HG03066 (cell line): Measurements from ENCODE around the gene SIGLEC15.
"Not testable (repeated sequence)": the region's sequence is repeated elsewhere in the genome, so short reads cannot be mapped to it uniquely, and the experiment has no call there.

Experiments used
- ATAC-seq: cut with Tn5 transposase; IDR thresholded peaks from one replicate; pipeline ENCODE4 v1.9.1; 2021; ENCODE audit warnings: low read depth; ENCODE audit not compliant: unreplicated experiment

Gene SIGLEC15, protein sequence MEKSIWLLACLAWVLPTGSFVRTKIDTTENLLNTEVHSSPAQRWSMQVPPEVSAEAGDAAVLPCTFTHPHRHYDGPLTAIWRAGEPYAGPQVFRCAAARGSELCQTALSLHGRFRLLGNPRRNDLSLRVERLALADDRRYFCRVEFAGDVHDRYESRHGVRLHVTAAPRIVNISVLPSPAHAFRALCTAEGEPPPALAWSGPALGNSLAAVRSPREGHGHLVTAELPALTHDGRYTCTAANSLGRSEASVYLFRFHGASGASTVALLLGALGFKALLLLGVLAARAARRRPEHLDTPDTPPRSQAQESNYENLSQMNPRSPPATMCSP

DNA sequence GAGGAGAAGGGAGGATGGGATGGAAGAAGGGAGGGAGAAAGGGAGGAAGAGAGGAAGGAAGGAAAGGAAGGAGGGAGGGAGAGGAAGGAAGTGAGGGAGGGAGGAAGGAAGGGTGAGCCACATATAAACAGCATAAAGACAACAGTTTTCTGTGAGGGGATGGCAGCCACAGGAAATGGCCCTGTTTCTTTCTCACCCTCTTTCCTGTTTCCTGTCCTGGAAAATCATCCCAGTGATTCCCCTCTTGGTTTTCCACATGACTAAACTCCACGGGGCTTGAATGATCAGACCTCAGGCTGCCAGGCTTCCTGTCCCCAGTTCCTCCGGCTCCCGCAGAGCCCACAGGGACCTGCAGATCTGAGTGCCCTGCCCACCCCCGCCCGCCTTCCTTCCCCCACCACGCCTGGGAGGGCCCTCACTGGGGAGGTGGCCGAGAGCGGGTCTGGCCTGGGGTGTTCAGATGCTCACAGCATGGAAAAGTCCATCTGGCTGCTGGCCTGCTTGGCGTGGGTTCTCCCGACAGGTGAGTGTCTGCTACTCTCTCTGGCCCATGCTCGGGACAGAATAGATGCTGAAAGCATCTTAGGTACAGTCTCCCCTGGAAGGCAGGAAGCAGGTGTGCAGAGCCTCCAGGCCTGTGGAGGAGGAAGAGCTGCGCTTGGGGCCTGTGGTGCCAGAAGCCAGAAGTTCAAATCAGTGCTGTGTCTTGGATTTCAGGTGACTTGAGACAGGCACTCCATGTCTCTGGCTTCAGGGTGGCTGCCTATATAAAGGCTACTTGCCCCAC, at the start of gene SIGLEC15:
Gene SIGLEC15, plus strand, starts transcription at position 418 of the 787 bp plus-strand sequence. Its CDS starts 54 bp downstream, at position 472.
- no peak for ATAC-seq

DNA sequence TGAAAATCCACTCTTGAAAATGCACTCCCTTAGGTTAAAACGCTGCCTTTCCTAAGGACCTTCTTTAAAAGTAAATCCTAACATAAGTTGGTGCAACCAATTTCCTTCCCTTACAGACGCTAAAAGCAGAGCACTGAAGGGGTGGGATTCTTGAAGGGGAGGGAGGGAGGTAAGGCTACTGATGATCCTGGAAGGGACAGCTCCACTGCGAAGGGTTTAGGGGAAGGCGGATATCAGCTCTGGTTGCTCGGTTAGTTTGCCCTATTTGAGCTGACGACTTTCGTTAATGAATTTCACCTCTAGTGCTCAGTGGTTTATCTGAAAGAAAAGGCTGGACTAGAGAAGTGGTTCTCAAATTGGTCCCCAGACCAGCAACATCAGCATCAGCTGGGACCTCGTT, 49.7 kb upstream of the SIGLEC15 start:
- no peak for ATAC-seq

DNA sequence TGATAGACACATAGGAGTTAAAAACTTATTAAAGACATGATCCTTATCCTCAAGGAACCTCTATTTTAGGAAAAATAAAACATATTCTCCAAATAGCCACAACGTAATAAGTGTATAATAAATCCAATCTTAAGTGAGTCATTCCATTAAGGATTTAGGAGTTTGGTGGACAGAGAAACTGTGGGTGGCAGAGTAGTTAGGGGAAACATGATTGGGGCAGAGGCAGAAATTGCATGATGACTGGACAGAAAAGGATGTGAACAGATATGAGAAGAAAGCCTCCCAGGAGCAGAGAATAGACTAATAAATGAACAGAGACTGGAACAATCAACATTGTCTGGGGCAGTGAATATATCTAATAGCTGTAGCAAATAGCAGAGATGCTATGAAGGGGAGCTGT, 48.1 kb upstream of the SIGLEC15 start:
- no peak for ATAC-seq

DNA sequence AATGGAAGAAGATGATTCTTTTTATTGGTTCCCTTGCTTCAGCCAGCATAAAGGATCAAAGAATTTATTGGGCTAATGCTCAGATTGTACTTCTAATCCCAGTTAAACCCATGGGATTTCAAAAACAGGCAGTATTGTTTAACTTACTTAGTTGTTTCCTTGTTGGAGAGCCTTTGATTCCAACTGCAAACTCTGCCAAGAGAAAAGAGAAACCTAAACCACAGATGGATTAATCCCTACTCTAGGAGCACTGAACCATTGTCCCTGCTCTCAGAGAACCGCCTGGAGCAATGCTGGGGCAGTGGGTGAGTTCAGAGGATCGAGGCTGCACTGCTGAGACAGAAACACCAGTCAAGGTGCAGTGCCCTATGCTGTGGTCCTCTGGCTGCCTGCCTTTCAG, 44.9 kb upstream of the SIGLEC15 start:
- ATAC-seq, result no peak

DNA sequence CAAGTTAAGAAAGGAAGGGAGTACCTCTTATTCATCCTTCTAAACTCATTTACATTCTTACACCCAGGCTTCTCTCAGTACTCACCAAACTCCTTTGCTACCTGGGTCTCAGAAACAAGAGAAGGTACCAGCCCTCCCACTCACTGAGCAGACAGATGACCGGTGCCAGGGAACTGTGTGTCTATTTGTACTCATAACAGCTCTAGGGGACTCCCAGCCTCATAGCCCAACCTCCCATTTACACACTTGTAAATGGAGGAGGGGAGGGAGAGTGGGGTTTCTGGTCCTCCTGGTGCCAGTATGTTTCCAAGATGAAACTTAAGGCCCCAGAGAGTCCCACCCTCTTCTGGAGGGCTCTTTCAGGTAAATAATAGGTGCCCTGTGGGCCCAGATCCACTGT, 42.8 kb upstream of the SIGLEC15 start:
- ATAC-seq, result no peak

DNA sequence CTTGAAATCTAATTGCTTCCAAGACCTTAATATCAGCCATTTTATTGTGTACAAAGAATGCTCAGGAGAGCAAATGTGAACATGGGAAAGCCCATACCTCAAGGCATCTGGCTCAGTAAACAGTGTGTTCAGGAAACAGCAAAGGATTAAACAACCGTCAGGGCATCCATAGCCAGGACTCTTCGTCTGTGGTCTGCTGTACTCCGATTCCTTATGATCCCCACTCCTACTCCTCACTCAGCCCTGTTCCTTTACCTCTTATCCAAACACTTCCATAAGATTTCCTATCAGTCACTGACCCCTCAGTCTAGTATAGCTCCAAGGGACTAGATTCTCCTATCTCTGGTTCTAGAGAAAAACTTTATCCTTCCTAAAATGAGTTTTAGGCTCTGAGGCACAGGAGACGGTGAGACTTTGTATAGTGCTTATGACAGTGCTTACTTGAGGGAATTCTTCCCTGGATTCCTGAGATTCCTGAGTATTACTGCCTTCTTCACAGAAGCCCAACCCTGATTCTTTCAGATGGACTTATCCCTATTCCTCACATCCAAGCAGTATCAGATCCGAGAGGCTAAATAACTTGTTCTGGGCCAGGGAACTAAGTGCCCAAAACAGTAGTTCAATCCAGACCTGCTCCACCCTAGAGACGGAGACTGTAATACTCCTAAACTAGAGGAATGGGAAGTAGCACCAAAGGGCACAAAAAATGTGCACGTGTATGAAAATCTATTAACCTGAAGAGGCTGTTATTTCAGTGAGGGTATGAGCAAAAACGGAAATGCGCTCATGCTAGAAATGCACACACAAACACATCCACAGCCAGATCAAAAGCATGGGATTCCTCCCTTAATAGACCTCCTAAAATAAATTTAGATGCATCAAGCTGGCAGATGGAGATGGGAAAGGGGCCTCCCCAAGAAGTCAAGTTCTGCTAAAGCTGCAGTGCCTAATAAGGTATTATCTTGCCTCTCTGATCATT, 42.1 kb upstream of the SIGLEC15 start:
- no peak for ATAC-seq

DNA sequence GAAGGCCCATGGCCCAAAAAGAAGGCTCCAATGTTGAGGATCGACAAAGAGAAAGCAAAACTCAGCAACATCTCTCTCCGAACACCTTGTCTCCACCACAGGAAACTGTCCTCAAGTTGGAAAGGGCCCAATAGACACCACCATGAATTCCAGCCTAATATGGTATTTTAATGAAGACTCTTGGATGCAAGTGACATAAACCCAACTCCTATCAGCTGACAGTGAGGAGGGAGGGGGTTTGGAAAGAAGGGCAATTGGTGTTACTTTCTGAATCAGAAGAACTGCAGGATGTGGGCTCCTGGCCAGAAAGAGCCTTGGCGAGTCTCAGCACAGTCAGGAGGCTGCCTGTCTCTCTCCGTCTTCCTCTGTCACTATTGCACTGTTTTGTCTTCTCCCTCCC, 40.3 kb upstream of the SIGLEC15 start:
- ATAC-seq, result peak; percentile 54

DNA sequence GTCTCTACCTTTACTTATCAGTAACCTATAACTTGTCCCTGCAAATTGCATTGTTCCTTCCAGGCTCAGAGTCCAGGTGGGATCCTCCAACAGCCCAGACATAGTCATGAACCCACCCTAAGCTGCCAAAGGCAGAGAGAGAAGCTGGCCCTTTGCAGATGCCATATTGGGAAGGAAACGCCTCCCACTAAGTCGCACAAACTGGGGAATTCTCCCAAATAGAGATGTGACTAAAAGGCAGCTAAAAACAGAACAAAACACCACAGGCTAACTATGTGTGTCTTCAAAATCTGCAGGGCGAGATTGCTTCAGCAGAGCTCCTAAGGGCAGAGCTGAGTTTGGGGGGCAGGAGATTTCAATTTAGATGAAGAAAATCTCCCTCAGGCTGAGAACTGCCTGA, 38.5 kb upstream of the SIGLEC15 start:
- ATAC-seq, result no peak

DNA sequence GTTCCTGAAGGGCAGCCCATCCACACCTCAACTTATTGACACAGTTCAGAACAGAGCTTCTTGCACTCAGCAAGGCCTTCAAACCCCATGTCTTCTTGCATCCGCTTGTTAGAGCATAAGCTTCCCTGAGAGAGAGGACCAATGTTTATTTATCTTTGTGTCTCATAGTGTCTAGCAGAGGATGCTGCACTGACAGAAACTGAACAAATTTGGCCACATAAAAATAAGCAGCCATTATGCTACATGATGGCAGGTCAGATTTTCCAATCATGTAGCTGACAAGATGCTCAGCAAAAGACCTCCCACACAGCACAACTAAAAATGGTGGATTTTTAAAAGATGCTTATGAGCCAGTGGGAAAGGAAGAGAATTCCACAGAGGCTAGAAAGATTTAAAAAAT, 38.1 kb upstream of the SIGLEC15 start:
- ATAC-seq, result no peak

DNA sequence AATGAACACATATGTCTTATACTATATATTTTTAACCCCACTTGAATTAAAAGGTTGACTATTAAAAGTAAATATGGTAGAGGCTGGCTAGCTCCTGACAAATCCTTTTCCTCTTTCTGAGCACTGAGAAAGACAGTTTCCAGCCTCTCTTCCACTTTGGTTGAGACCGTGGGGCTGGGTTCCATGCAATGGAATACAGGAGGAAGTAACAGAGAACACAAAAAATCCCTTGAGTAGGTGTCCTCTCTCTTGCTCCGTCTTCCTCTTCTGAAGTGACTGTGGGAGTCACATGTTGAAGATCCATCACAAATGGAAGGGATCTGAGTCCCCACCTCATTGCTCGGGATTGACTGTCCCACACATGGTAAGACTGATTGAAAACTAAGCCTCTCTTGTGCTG, 36.6 kb upstream of the SIGLEC15 start:
- ATAC-seq, result no peak

DNA sequence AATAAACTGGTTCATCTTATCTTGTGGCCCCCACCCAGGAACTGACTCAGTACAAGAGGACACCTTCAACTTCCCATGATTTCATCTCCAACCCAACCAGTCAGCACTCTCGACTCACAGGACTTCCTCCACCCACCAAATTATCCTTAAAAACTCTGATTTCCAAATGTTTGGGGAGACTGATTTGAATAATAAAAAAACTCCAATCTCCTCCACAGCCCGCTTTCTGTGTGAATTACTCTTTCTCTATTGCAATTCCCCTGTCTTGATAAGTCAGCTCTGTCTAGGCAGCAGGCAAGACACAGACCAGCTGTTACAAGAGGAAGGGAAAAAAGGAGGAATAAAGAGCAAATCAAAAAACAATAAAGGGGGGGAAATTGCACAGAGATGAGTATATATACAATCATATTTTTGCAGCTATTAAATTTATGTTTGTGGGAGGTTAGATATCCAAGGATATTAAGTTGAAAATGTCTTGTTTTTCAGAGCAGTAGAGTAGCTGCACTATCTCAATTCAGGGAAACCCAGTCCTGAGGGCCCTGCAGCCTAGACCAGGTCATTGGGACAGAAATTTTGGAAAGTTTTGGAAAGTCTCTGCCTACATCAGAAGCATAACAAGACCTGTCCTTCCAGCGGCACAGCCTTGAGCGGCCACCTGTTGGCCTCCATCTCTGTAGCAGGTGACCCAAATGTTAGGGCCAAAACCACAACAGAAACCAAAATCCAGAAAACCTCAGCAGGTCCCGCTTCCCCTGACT, 32.8 kb upstream of the SIGLEC15 start:
- ATAC-seq, result no peak

DNA sequence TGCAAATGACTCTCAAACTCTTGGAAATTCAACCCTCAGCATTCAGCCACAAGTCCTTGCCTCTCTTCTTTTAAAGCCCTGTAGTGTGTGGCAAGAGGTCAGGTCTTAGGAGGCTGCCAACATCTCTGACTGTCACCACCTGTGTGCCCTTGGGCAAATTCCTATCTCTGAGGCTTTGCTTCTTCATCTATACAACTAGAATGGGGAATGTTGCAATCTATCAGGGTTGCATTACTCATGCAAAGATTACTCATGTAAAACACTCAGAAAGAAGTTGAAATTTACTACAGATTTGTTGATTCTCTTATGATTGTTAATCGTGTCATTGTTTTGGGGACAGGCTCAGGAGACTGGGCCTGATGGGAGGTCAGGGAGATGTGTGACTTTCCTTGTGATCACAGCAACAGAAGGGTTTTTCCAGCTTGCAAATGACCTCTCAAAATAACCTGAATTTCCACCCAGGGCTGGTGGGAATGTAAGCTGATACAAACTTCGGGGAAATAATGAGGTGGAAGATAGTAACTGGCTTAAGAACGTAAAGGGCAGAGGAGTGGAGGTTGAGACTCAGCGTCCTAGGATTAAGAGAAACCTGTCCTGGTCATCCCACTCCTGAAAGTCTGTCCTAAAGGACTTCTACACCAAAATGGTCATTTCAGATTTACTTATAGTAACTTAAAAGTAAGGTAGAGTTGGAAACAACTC, 32.1 kb upstream of the SIGLEC15 start:
- no peak for ATAC-seq

DNA sequence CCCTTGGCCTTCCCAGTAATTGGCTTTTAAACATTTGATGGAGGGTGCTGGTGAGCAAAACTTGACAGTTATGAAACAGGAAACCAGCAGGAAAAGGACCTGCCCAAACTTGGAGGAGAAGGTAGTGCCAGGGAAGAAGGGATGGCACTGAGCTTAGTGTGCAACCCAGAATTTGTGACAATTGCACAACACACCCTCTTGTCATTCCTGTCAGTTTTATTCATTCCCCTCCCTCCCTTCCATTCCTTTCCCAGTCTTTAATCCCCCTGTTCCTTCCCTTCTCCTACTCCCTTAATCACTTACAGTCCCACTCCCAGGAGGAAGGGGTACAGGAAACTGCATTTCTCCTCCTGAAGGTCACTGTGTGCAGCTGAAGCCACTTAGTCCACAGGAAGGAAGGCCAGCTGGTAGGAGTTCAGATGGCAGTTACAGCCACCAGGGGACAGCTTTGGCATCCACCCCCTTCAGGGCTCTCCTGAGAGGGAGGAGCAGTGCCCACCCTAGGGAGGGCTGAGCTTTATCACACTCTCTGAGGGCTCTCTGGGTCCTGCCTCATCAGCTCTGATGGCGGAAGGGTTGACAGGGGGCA, 24.0 kb upstream of the SIGLEC15 start:
- no peak for ATAC-seq

DNA sequence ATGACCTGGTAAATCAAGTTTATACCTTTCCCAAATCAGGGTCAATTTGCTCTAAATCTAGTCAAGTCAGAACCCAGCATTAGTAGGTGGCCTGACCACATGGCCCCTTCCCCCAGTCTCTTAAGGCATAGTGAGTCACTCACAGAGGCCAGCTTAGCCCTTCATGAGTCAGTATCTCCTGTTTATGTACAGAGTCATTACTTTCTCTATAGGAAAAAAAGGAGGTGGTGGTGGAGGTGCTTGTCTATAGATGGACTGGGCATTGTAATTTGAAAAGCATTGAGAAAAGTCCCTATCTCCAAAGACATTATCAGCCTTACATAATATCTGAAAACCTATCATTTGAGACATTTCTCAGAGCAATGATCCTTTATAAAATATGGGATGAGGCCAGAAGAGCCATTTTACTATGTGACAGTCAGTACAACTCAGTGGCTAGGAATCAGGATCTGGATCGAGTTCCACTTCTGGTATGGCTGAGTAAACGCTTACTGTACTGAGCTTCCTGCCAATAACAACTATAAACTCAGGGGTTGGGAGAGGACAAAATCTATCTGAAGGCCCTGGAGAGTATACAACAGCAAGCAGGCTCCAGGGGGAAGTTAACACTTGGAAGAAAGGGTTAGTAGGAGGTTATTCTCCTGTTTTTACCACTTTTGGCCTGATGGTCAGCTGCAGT, 22.5 kb upstream of the SIGLEC15 start:
- no peak for ATAC-seq

DNA sequence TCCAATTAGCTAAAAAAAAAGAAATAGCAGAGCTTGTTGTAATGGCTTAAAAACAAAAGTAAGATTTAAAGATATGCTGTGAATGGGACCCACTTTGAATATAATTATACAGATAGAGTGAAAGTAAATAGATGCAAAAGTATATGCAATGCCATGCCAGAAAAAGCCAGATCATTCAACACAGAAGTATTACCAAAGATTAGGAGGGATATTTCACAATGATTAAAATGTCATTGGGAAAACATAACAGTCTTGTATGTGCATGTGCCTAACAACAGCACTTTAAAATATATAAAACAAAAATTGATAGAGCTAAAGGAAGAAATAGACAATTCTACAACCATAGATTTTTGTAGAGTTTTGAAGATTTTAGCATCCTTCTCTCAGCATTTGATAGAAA, 19.9 kb upstream of the SIGLEC15 start:
- ATAC-seq, result no peak

DNA sequence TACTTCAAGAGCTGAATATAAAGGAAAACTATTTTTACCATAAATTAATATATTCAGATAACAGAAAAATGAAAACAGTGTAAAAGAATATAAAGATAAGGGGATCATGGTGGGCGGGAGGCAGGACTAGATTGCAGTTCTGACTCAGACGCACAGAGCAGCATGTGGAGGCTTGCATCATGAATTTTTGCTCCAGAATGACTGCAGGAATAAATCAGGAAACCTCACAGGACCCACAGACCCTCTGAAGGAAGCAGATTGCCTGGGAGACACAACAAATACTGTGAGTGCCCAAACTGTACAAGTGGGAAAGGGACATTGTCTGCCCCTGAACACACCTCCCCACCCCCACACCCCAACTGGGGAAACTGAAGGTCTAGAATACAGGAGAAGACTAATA, 19.2 kb upstream of the SIGLEC15 start:
- no peak for ATAC-seq

DNA sequence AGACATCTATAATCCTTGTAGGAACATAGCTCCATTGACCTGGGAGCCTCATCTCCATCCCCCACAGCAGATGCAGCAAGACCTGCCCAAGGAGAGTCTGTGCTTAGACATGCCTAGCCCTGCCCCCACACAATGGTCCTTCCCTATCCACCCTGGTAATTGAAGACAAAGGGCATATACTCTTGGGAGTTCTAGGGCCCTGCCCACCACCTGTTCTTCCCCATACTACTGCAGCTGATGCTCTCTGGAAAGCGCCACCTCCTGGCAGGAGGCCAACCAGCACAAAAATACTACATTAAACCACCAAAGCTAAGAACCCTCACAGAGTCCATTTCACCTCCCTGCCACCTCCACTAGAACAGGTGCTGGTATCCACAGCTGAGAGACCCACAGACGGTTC, 18.3 kb upstream of the SIGLEC15 start:
- not testable (repeated sequence) for ATAC-seq

DNA sequence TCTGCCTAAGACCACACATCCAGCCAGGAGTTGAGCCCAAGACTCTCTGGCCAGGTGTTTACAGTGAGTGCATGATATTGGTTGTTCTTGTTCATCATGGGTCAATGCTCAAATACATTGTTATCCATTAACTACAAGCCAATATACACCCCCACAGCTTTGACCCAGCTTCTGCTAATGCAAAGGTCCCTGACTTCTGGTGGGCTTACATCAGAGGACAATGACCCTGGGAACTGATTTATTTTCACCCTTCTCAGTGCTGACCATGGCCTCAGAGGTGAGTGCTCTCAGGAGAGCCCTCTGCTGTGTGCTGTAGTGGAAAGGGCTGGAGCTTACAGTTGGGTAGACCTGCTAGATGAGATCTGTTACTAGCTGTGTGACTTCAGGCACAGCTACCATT, 10.7 kb upstream of the SIGLEC15 start:
- ATAC-seq, result not testable (repeated sequence)

DNA sequence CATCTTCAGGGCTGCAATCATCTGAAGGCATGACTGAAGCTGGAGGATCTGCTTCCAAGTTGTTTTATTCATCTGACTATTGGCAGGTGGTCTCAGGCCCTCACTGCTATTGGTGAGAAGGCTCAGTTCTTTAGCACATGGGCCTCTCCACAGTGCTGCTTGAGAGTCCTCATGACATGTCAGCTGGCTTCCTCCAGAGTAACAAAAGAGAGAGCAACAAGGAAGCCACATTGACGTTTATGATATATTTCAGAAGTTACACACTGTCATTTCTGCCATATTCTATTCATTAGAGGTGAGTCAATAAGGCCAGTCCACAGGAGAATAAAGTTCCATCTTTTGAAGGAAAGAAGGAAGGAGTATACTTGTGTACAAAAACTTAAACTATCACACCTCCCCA, 7.9 kb upstream of the SIGLEC15 start:
- no peak for ATAC-seq
